Measurements from ENCODE around the gene PET117.
"Not testable (repeated sequence)": the region's sequence is repeated elsewhere in the genome, so short reads cannot be mapped to it uniquely, and the experiment has no call there.

PET117 gene

GRCh38 chr20:18166950-18167349 lies 29.3 kb downstream of the PET117 start:
- Mint-ChIP-seq H3K9me3 (no peaks in the 10 kb centered on the region), H3K36me3 (ENCODE audit: low read depth) (peaks cover 76% of the 10 kb centered on the region), H3K4me3 (no peak overlapping the region), H3K27me3 (ENCODE audit: low read depth) (no peaks in the 10 kb centered on the region), H3K27ac (no peak overlapping the region), H3K4me1 (peaks cover 6% of the 10 kb centered on the region)
- TF ChIP-seq, protein P1, sequence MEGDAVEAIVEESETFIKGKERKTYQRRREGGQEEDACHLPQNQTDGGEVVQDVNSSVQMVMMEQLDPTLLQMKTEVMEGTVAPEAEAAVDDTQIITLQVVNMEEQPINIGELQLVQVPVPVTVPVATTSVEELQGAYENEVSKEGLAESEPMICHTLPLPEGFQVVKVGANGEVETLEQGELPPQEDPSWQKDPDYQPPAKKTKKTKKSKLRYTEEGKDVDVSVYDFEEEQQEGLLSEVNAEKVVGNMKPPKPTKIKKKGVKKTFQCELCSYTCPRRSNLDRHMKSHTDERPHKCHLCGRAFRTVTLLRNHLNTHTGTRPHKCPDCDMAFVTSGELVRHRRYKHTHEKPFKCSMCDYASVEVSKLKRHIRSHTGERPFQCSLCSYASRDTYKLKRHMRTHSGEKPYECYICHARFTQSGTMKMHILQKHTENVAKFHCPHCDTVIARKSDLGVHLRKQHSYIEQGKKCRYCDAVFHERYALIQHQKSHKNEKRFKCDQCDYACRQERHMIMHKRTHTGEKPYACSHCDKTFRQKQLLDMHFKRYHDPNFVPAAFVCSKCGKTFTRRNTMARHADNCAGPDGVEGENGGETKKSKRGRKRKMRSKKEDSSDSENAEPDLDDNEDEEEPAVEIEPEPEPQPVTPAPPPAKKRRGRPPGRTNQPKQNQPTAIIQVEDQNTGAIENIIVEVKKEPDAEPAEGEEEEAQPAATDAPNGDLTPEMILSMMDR (IDR thresholded peaks at IDR 0.05; ENCODE audit: unreplicated experiment in 3 of 3), result no peak

DNA sequence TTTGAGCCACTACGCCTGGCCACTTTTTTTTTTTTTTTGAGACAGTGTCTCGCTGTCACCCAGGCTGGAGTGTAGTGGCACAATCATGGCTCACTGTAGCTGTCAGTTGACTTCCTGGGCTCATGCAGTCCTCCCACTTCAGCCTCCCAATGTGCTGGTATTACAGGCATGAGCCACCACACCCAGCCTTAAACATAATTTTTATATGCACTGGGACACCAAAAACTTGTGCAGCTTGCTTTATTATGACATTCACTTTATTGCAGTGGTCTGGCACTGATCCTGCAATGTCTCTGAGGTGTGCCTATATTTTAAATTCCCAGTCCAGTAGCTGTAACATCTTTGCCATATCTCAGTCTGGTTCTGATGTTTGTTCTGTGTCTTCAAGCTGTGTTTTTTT lies 34.7 kb downstream of the PET117 start:
- H3K4me1 Mint-ChIP-seq, result no peaks in the 10 kb centered on the region
- H3K27ac Mint-ChIP-seq, result no peak overlapping the region
- TF ChIP-seq, protein P1 (IDR thresholded peaks at IDR 0.05; ENCODE audit: unreplicated experiment in 3 of 3), result no peak
- no peaks in the 10 kb centered on the region for H3K9me3 Mint-ChIP-seq
- peaks cover 76% of the 10 kb centered on the region for H3K36me3 Mint-ChIP-seq (ENCODE audit: low read depth)
- H3K27me3 Mint-ChIP-seq (ENCODE audit: low read depth), result no peaks in the 10 kb centered on the region
- no peak overlapping the region for H3K4me3 Mint-ChIP-seq

- peaks cover 7% of the 10 kb centered on the region for H3K9me3 Mint-ChIP-seq
- no peak overlapping the region for H3K27ac Mint-ChIP-seq
- peaks cover 83% of the 10 kb centered on the region for H3K36me3 Mint-ChIP-seq (ENCODE audit: low read depth)
- no peaks in the 10 kb centered on the region for H3K27me3 Mint-ChIP-seq (ENCODE audit: low read depth)
- H3K4me3 Mint-ChIP-seq, result no peak overlapping the region
- no peaks in the 10 kb centered on the region for H3K4me1 Mint-ChIP-seq
- TF ChIP-seq, protein P1 (IDR thresholded peaks at IDR 0.05; ENCODE audit: unreplicated experiment in 3 of 3), result no peak
Observed at GRCh38 chr20:18174906-18175683, 37.4 kb downstream of the PET117 start.

DNA sequence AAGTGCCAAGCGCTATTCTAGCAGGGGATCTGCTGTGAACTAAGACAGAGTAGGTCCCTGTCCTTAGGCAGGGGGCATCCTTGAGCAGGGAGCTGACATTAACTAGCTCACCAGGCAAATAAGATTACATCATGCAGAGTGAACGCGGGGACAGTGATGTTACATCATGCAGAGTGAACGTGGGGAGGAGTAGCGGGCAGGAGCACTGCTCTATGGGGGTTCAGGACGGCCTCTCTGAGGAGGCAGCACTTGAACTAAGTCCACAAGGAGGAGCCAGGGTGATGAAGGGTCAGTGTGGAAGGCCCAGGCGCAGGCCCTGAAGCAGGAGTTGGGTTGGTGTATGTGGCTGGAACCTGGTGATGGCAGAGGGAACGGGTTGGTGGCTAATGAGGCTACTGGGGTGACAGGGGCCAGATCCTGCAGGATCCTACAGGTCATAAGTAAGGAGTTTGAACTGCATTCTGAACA lies 38.7 kb downstream of the PET117 start:
- Mint-ChIP-seq H3K9me3 (peaks cover 12% of the 10 kb centered on the region), H3K27me3 (ENCODE audit: low read depth) (no peaks in the 10 kb centered on the region), H3K4me1 (no peaks in the 10 kb centered on the region), H3K36me3 (ENCODE audit: low read depth) (peaks cover 83% of the 10 kb centered on the region), H3K4me3 (no peak overlapping the region), H3K27ac (no peak overlapping the region)
- TF ChIP-seq, protein P1 (IDR thresholded peaks at IDR 0.05; ENCODE audit: unreplicated experiment in 3 of 3), result no peak

GRCh38 chr20:18180366-18180765 lies 42.7 kb downstream of the PET117 start:
- H3K4me3 Mint-ChIP-seq; H3K4me1 Mint-ChIP-seq; H3K27me3 Mint-ChIP-seq (ENCODE audit: low read depth); H3K27ac Mint-ChIP-seq: not testable (repeated sequence)
- peaks cover 82% of the 10 kb centered on the region for H3K36me3 Mint-ChIP-seq (ENCODE audit: low read depth)
- peaks cover 12% of the 10 kb centered on the region for H3K9me3 Mint-ChIP-seq

GRCh38 chr20:18180815-18181214 lies 43.2 kb downstream of the PET117 start:
- H3K4me1 Mint-ChIP-seq, result no peaks in the 10 kb centered on the region
- peaks cover 12% of the 10 kb centered on the region for H3K9me3 Mint-ChIP-seq
- no peak overlapping the region for H3K27ac Mint-ChIP-seq
- H3K4me3 Mint-ChIP-seq, result no peak overlapping the region
- H3K27me3 Mint-ChIP-seq (ENCODE audit: low read depth), result no peaks in the 10 kb centered on the region
- TF ChIP-seq, protein P1 (IDR thresholded peaks at IDR 0.05; ENCODE audit: unreplicated experiment in 3 of 3), result no peak
- peaks cover 81% of the 10 kb centered on the region for H3K36me3 Mint-ChIP-seq (ENCODE audit: low read depth)

Measured in nephron (organoid).